GM18499 (cell line): Measurements from ENCODE around the gene LMO1.

Source experiments
- ATAC-seq: cut with Tn5 transposase; IDR thresholded peaks from one replicate; pipeline ENCODE4 v1.9.1; 2021; ENCODE audit warnings: moderate number of reproducible peaks; ENCODE audit not compliant: insufficient read depth, unreplicated experiment

Gene LMO1

GRCh38 chr11:8288824-8289491 is 25.3 kb upstream of the LMO1 start:
- no peak for ATAC-seq

DNA sequence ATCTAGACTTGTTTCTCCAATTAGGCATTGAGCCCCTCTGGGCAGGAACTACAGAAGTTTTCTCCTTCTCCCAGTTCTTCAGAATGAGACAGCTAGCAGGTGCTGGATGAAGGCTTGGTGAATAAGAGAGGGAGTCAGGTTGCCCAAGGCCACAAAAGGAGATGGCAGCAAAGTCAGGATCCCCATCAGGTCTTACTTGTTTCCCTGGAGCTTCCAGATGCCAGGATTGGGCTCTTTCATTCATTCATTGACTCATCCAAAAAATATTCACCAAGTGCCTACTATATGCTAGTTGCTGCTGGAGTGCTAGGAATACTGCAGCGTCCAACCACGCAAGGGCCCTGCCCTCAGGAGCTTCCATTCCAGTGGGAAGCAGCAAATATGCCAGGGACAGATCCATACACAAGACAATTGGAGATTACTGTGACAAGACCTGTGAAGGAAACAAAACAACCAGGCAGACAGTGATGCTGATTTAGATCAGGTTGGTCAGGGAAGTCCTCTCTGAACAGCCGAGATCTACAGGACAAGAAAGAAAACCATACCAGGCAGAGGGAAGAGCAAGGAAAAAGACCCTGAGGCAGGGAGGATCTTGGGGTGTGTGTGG is 24.6 kb upstream of the LMO1 start:
- ATAC-seq = no peak

DNA sequence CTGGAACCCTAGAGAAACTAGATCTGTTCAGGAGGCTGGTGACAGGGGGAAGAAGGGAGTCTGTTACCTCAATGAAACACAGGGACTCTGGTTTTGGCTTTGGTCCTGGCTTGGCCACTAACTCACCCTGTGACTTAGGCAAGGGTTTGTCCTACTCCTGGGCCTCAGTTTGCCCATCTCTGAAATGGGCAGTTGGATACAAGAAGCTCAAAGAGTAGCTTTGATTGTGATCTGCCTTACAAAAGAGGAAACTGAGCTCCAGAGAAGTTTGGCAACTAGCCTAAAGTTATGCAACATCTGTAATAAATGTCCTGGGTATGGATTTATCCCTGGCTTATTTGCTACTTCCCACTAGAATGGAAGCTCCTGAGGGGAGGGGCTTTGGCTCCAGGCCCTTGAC is 24.0 kb upstream of the LMO1 start:
- no peak for ATAC-seq

DNA sequence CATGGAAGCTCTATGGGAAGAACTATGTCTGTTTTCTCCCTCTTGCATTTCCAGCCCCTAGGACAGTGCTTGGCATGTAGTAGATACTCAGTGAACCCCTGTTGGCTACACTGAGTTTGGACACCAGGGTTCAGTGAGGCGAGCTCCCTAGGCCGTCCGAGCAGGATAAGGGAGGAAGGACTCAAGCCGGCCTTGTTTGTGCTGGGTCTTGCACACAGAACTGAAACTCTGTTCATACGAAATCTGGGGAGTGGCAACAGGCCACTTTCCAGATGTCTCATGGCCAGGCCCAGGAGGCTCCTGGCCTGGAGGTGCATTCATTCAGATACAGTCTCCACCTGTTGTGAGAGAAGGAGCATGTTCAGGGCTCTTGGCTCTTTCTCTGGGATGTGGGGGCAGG is 23.6 kb upstream of the LMO1 start:
- no peak for ATAC-seq

DNA sequence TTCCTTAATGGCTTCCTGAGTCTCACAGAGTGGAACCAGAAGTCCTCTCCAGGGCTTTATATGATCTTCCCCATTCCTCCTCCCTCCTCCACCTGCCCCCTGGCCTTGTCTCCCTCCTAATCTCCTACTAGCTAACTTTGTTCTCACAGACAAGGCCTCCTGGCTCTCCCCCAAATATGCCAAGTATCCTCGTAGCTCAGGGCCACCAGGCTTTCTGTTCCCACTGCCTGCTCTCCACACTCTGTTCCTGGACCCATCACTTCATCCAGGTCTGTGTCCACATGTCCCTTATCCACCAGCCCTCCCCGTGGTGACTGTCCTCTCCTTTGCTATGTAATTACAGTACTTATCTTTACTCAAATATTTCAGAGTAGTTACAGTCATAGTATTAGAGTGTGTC is 23.2 kb upstream of the LMO1 start:
- ATAC-seq = no peak

DNA sequence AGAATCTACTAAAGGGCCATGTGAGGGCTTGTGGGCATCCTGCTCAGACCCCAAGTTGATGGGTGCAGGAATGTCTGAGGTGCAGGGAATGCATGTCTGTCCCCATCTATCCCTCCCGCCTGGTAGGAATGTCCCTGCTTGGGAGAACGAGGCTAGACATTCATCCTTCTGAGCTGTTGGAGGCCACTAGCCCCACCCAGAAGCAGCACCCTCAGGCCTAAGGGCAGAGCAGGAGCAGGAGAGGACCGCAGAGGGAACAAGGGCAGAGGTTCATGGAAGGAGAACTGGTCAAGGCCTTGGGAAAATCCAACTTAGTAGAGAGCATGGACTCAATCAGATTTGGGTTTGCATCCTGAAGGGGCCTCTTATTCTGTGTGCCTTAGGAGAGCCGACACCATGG is 22.1 kb upstream of the LMO1 start:
- ATAC-seq = no peak

DNA sequence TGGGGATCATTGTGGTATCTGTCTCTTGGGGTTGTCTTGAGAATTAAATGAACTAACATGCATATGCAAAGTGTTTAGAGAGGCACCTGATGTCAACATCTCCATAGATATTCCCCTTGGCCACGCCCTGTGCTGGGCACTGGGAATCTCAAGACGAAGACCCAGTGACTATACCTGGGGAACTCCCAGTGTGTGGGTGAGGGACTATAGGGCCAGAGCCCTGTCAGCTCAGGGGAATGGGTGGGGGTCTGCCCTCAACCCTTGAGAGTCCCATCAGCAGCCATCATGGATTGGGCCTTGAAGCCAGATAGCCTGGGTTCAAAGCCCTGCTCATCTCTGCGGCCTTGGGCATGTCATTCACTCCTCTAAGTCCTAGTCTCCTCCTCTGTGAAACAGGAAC is 21.6 kb upstream of the LMO1 start:
- no peak for ATAC-seq

- ATAC-seq = no peak
These were observed 20.0 kb upstream of the LMO1 start for GRCh38 chr11:8283465-8284230.

GRCh38 chr11:8283100-8283464 is 19.4 kb upstream of the LMO1 start:
- no peak for ATAC-seq

GRCh38 chr11:8282631-8283030 is 19.0 kb upstream of the LMO1 start:
- ATAC-seq = no peak

- no peak for ATAC-seq
These were observed 17.6 kb upstream of the LMO1 start for GRCh38 chr11:8281266-8281665.

GRCh38 chr11:8277691-8278090 is 14.0 kb upstream of the LMO1 start:
- ATAC-seq = no peak

DNA sequence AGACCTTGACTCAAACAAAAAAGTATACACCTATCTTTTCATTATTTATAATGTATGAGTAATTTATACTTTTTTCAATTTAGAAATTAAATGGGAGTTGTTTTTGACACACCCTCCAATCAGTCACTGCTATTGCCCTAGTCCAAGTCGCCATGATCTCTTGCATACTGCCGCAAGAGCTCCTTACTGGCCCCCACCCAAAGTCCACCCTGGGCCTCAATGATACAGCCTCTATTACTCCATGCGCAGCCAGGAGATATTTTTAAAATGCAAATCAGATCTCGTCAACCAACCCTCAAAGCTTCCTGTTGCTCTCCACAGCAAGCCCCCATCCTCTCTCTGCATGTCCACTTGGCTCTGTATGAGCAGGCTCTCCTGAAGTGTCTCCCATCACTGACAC is 12.8 kb upstream of the LMO1 start:
- no peak for ATAC-seq

DNA sequence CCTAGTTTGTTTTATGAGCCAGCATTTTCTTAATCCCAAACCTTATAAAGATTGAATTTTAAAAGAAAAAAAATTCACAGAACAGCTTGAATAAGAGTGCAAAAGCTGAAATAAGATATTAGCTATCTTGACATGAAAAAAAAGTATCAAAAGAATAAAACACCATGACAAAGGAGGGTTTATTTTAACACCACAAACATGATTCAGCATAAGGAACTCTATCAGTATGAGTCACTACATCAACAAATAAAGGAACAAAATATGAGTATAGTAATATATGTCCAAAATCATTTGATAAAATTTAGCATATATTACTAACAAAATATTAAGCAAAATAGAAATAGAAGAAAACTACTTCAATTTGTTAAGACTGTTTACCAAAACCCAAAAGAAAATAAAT is 9.6 kb upstream of the LMO1 start:
- ATAC-seq = no peak

- no peak for ATAC-seq
These were observed 7.6 kb upstream of the LMO1 start for GRCh38 chr11:8271106-8271886.

- no peak for ATAC-seq
These were observed 6.0 kb upstream of the LMO1 start for GRCh38 chr11:8269636-8270035.

DNA sequence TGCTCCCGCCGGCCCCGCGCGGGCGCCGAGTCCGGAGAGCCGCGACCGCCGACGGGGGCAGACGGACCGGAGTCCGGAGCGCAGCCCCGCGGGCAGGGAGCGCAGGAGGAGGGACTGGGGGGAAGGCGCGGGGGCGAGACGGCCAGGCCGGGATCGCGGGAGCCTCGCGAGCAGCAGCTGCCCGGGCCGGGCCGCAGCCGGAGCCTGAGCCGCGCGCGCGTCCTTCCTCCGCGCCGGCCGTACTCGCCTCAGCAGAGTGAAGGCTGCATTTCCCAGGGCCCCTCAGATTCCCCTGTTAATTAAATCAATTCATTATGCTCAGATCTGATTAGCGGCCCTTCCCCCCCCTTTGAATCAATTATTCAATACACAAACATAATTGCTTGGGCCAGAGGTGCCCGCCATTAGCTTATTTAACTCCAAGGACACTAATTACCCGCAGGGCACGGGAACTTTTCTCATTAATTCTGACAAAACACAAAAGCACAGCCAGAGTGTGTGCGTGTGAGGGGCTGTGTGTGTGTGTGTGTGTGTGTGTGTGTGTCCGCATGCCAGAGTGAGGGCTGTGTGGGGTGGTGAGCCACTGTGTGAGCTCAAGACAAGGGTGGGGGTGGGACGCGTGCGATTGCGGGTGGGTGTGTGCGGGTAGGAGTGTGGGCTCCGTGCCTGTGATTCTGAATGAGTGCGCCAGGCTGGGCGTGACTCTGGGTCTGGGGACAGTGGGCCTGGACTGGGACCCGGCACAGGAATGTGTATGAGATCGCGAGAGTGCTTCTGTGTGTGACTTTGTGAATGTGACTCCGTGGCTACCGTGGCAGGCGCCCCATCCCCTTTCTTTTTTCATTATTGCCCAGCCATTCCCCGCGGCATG is 5.1 kb upstream of the LMO1 start:
- no peak for ATAC-seq

DNA sequence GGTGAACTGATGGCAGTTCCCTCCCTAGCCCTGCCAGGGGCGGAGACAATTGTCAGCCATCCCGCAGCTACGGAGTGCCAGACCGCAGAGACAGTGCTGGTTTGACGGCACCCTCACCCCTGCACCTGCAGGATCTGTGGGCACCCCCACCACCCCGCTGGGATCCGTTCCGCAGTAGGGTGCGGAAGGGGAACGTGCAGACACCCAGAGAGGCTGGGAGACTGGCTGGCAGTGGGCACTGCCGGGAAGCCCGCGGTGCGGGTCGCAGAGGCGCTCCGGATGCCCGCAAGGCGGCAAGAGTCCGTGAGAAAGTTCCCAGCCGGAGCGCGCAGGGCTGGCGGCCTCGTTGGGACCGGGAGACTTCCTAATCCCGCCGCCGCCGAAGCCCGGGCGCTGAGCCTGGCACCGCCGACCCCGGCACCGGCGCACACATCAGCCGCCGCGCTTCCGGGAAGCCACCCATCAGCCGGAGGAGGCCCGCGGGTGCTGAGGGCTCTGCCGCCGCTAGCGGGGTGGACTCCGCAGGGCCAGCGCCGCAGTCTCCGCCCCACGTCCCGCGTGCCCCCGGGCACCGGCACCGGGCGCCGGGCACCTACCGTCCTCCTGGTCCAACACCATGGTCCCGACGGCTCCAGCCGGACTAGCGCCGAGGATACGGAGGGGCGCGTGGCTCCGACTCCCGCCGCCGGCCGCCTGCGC is 4.3 kb upstream of the LMO1 start:
- ATAC-seq = no peak

- no peak for ATAC-seq
These were observed 3.6 kb upstream of the LMO1 start for GRCh38 chr11:8267280-8267679.
